Activated CD4-positive, alpha-beta T cell treated with anti-CD3 and anti-CD28 coated beads for 48 hours (primary cell): Measurements from ENCODE around the gene TMEM154.
A peak's percentile ranks its signal among the peaks of the same experiment; 100 is the strongest.

Experiments
- DNase-seq: peaks from one replicate; pipeline ENCODE4 v3.0.0-alpha.2; 2020

The TMEM154 gene

DNA sequence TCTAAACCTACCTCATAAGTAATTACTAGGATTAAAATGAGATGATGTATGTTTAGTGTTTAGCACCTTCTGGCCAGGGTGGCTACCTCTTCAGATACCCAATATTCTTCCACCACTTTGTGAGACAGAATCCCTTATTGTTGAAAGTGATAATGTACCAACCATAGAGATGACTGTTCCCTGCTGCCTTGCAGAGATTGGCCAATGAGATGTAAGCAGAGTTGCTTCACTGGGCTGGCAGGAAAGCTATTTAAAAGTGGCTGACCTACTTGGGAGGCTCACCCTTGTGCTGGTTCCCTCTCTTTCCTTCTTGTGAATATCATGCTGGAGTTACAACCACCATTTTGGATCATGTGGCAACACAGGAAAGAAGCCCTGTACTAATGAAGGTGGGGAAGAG, 58.9 kb downstream of the TMEM154 start:
- no peak for DNase-seq

DNA sequence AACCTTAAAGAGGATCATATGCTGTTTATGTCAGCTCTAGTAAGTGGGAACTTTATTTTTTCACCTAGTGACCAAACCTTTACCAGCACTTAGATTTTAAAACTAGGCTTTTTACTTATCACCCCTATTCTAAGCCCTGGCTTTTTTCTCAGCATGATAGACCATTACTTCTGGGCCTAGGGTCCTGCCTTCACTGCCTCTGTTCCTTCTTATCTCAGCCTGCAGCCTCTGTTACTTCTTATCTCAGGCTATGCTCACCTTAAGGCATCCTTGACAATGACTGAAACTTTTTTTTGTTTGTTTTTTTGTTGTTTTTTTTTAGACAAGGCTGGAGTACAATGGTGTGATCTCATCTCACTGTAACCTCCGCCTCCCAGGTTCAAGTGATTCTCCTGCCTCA, 59.6 kb downstream of the TMEM154 start:
- no peak for DNase-seq

- no peak for DNase-seq
These were observed 60.2 kb downstream of the TMEM154 start for GRCh38 chr4:152619556-152619955.

GRCh38 chr4:152618971-152619370, 60.8 kb downstream of the TMEM154 start:
- no peak for DNase-seq

- no peak for DNase-seq
These were observed 63.0 kb downstream of the TMEM154 start for GRCh38 chr4:152616804-152617203.

GRCh38 chr4:152613841-152614721, 65.7 kb downstream of the TMEM154 start:
- DNase-seq = no peak

DNA sequence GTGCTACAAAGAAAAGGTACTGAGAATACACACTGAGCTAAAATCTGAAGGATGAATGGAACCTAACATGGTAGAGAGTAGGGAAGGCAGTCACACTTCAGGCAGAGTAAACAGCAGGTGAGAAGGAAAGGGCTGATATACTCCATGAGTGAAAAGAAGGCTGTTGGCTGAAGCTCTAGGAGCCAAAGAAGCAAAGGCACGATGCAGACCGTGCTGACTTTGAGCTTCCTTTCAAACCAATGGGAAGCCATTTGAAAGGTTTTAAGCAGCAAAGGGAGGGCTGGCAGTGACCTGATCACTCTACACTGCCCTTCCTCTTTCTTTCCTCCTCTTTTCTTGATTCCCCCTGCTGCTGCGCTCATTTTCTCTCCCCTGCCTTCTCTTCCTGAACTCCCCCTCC, 66.4 kb downstream of the TMEM154 start:
- no peak for DNase-seq

DNA sequence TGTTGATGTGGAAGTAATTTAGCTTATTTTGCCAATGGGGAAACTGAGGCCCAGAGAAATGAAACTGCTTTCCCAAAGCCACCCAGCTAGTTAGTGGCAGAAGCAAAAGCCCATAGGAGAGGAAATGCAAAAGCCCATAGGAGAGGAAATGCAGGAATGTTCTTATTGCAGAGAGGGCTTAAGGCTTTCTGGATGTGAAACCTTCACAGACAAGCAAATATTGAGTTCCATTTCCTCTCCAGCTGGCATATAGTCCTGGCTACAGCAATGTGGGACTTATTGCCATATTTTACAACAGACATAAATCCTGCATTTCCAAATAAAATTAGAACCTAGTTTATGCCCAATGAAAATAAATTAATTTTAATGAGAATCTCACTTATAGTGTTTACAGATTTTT, 69.7 kb downstream of the TMEM154 start:
- DNase-seq = no peak

DNA sequence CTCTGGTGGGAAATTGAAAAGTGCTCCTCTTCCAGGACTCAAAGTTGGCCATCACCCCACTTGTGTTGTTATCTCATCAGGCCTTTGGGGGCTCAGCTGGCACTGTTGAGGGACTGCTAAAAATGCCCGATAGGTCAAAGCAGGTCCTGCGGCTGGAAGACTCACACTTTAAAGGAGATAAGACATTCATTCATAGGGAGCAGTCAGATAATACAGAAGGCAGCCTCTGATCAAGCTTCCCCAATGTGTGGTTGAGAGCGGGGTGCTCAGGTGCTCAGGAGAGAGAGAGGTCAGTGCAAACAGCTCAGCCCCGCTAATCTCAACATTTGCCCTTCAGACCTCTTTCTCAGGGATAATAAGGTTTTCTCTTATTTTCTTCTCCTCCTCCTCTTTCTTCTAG, 70.3 kb downstream of the TMEM154 start:
- DNase-seq = no peak

- DNase-seq = no peak
These were observed 72.6 kb downstream of the TMEM154 start for GRCh38 chr4:152607178-152607577.

GRCh38 chr4:152606753-152607152, 73.0 kb downstream of the TMEM154 start:
- no peak for DNase-seq

DNA sequence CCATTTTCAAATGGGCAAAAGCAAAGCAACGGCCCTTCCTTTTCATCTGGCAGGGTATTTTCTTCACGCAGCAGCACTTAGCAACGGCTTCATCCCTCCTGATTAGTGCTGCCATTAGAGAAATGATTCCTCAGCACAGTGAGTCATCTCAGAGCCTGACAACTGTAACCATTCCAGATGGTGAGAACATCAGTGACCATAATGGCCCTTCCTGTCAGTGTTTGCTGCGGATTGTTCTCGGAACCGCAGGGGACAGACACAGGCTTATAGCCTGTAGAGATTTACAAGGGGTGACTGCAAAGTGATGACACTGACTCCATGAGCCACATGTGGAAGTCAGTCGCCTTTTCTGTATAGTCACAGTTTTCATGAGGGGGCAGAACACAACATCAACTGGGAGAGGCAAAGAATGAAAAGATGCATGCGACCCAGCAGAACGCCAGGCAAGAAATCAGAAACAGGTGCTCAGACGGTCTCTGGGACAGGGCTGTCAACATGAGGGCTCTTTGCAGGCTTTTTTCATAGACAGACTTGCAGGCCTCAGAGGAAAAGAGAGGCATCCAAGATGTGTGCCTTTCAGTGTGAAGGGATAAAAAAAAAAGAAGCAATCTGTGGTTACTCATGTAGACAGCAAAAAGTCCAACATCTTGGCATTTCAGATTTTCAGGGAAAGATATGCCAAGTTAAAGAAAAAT, 74.0 kb downstream of the TMEM154 start:
- DNase-seq = no peak

- no peak for DNase-seq
These were observed 74.8 kb downstream of the TMEM154 start for GRCh38 chr4:152605031-152605430.

- DNase-seq = no peak
These were observed 78.6 kb downstream of the TMEM154 start for GRCh38 chr4:152601156-152601555.

- DNase-seq = no peak
These were observed 80.2 kb downstream of the TMEM154 start for GRCh38 chr4:152599636-152600035.

DNA sequence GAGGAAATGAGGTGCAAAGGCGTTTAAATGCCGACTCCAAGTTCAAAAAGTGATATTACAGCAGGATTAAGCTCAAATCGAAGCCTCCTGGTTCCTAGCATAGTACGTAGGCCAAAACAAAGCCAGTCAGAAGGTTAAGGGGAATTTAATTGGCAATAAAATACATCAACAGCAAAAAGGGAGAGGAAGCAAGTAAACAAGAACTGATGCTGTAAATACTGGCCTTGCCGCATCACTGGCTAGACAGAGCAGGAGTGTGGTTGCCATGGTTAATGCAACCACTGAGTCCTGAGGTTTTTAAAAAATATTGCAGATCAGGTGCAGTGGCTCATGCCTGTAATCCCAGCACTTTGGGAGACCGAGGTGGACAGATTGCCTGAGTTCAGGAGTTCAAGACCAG, 80.7 kb downstream of the TMEM154 start:
- no peak for DNase-seq

- no peak for DNase-seq
These were observed 81.3 kb downstream of the TMEM154 start for GRCh38 chr4:152598454-152598853.

DNA sequence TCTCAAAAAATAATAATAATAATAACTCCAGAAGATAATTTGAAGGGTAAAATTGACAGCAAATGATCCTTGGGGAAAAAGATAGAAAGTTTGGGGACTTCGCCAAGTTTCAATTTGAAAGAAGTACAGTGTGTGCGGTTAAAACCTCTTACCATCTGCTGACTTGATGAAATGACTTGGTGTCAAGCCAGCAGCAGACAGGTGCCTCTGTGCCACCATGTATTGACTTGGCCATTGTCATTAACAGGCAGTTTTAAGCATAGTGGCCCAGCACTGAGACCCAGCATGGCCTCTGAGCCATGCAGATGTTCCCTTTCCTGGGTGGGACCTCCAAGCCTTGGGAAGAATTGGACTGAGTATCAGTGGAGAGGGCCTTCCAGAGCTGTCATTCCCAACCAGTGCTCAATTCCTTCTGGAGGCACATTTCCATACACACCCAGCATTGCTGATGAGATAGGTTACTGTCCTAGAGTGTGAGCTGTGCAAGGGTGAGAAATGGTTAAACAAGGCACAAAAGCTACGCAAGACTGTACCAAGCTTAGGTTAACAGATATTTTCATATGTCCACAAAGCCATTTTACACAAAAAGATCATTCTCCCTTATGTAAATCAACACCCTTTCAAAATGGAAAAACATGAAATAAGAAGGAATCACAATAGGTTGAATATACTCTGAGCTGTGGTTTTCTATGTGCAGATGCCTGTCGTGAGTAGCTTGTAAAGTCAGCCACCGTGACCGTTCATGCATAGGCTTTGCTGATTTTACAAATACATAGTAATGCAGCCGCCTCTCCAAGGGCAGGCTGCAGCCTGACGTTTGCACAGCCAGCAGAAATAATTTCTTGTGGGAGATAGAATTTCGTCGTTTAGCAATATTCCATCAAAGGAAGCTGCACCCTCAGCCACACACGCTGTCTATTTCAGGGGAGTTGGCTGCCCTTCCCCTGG, 84.5 kb downstream of the TMEM154 start:
- DNase-seq = no peak

DNA sequence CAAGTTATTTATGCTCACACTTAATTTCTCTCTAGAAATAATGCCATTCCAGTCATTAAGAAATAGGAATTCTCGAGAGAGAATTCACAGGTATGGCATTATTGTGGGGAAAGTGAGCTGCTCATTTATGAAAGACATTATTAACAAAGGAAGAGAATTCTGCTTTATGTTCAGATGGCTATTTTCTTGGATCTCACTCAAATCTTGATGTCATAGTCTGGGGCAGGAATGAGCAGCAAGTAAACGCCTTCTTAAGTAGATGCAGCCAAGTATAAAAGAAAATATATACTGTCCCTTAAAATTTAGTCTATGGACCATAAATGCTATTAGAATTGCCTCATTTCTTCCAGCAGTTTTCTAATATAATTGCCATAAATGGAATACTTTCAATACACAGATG, 85.7 kb downstream of the TMEM154 start:
- DNase-seq = no peak

- DNase-seq = no peak
These were observed 87.9 kb downstream of the TMEM154 start for GRCh38 chr4:152591876-152592275.

GRCh38 chr4:152591396-152591795, 88.4 kb downstream of the TMEM154 start:
- peak; percentile 57 for DNase-seq

DNA sequence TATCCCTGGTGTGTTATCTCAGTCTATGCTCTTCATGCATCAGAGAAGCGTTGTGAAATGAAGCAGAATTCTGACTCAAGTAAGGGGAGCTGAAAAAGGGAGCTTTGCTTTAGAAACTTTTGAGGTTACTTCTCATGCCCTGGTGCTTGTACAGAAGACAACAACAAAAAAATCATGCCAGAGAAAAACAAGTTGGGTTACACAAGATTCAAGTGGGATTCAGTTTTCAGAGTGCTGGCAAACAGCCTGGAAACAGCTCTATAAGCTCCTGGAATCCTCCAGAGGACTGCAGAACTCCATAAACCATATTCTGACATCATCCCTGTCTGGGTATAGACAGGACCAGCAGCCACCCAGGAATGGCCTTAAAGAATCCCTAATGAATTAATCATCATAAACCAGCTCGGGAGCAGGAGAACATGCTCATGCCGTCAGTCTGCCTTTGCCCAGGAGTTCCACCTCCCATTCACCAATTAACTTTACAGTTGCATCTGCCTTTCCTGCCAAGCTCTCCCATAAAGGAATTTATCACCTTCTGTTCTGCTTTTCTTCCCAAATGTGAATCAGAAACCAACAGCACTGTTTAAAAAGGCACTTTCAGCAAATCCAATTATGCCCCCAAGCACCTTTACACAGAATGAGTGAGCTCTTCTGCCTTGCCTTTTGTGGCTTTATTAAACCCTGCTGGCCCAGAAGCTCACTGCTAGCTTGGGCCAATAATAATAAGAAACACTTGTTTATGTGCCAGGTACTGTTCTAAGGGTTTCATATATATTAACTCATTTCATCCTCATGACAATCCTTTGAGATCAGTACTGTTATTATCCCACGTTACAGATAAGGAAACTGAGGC, 89.4 kb downstream of the TMEM154 start:
- DNase-seq = no peak
